Vein endothelial cell (primary cell): ENCODE results near the gene SHLD2. TPM values are rescaled to one million over a fixed set of nuclear protein-coding genes. Genes with fewer than 3 reads are reported as not detected.

Experiments
- total RNA-seq: library from RNA; depleted of rRNA; stranded (reverse); fragments of >200 nt; gene quantifications from 2 replicates; pipeline ENCODE4 v1.2.3, GENCODE V29; 2012

Gene SHLD2
- total RNA-seq, result 25.2 and 30.5 TPM in 2 replicates

GRCh38 chr10:87094373-87095235 lies at the start of gene SHLD2, which contains the start of gene GLUD1:
Gene SHLD2, plus strand, starts transcription at chr10:87095206. Its CDS starts 56,149 bp downstream, at chr10:87151355.
Gene GLUD1, minus strand, starts transcription at chr10:87094843. Its CDS starts 74 bp downstream, at chr10:87094769.

GRCh38 chr10:87225148-87225547 lies 130.1 kb downstream of the SHLD2 start, which contains the start of gene NUTM2A:
Gene NUTM2A, plus strand, starts transcription at chr10:87225448. Its CDS starts 383 bp downstream, at chr10:87225831.

Other genes with a start within 250 kb of the SHLD2 start
- 262 and 371 TPM in 2 replicates for gene MMRN2, start 137.6 kb upstream of the SHLD2 start, total RNA-seq
- 53.1 and 60.4 TPM in 2 replicates for gene SNCG, start 136.6 kb upstream of the SHLD2 start, total RNA-seq
- gene ADIRF, start 126.7 kb upstream of the SHLD2 start, total RNA-seq, result 10.0 and 11.4 TPM in 2 replicates
- not detected in 2 replicates for gene FAM25A, start 74.9 kb upstream of the SHLD2 start, total RNA-seq
- gene GLUD1, start 363 bp upstream of the SHLD2 start, total RNA-seq, result 144 and 166 TPM in 2 replicates
- 0.48 and 0.65 TPM in 2 replicates for gene NUTM2A, start 130.2 kb downstream of the SHLD2 start, total RNA-seq